ENCODE results near the gene TTC34. TPM values are rescaled to one million over a fixed set of nuclear protein-coding genes. Genes with fewer than 3 reads are reported as not detected.

TTC34 gene
- total and polyA plus RNA-seq, 10 of the 15 experiments (the other 5 are each of a cell fraction or from before 2014, with no cell fraction given): 0.03 to 0.49 (median 0.05) TPM; not detected in 2

DNA sequence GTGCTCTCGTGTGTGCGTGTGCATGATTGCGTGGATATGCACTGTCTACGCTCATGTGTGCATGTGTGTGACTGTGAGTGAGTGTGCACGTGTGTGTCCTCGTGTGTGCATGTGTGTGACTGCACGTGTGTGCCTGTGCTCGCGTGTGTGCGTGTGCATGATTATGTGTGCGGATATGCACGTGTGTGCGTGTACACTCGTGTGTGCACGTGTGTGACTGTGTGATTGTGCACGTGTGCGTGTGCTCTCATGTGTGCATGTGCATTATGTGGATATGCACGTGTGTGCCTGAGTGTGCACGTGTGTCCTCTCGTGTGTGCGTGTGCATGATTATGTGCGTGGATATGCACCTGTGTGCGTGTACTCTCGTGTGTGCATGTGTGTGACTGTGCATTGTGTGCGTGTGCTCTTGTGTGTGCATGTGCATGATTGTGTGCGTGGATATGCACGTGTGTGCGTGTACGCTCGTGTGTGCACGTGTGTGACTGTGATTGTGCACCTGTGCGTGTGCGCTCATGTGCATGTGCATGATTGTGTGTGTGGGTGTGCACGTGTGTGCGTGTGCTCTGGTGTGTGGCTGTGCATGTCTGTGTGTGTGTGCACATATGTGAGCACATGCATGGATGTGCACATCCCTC lies 170.9 kb downstream of the TTC34 start:
- H3K4me1 ChIP-seq (ENCODE audit: control insufficient read depth, insufficient read depth, low read length): no peaks in the 10 kb centered on the region
- FAIRE-seq (no peak), ATAC-seq (no peak), DNase-seq (ENCODE audit: low read depth, low spot score) (no peak)
- no peaks in the 10 kb centered on the region for H4K20me1 ChIP-seq (ENCODE audit: control insufficient read depth, insufficient read depth)
- CTCF ChIA-PET: no interaction called here
- H3K4me2 ChIP-seq (ENCODE audit: control insufficient read depth, insufficient read depth): no peak overlapping the region
- no peak overlapping the region for H3K4me3 ChIP-seq
- SMC1A ChIA-PET (ENCODE audit: uncharacterized antibody, unreplicated experiment): no interaction called here
- no peaks in the 10 kb centered on the region for H3K79me2 ChIP-seq (ENCODE audit: control insufficient read depth, insufficient read depth, low read length)
- WGBS (ENCODE audit: insufficient coverage, insufficient replicate concordance, low lambda C conversion rate, missing lambda C conversion rate): 81% methylated on average over 35 of the region's 35 CpGs
- in situ Hi-C loops (cut with MboI): no loop called here
- no peak overlapping the region for H3K9ac ChIP-seq (ENCODE audit: control insufficient read depth, insufficient read depth, low read length)
- H2AFZ ChIP-seq (ENCODE audit: control insufficient read depth, low read depth, low read length): no peak overlapping the region
- TF ChIP-seq NBN (IDR thresholded peaks at IDR 0.05) (no peak), YBX1 (IDR thresholded peaks at IDR 0.05) (no peak), CBX3 (IDR thresholded peaks at IDR 0.05; ENCODE audit: borderline replicate concordance, low read depth) (no peak), HDAC6 (IDR thresholded peaks at IDR 0.05; ENCODE audit: unreplicated experiment) (no peak), NR2C2 (IDR thresholded peaks at IDR 0.05; ENCODE audit: borderline replicate concordance, control insufficient read depth, insufficient read length, low read depth) (peak; percentile 43), CREM (IDR thresholded peaks at IDR 0.05; ENCODE audit: low read depth) (no peak), RELB (IDR thresholded peaks at IDR 0.05; ENCODE audit: low read depth) (no peak), PAX5 (IDR thresholded peaks at IDR 0.05; ENCODE audit: borderline replicate concordance, low read depth, low read length) (no peak), RAD21 (IDR thresholded peaks at IDR 0.05; ENCODE audit: insufficient read depth, low read depth, low read length) (no peak), BRCA1 (IDR thresholded peaks at IDR 0.05; ENCODE audit: low read depth, low read length) (no peak), CBX5 (IDR thresholded peaks at IDR 0.05; ENCODE audit: low read depth) (no peak)
- TF ChIP-seq, protein P1, sequence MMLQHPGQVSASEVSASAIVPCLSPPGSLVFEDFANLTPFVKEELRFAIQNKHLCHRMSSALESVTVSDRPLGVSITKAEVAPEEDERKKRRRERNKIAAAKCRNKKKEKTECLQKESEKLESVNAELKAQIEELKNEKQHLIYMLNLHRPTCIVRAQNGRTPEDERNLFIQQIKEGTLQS (IDR thresholded peaks at IDR 0.05; ENCODE audit: borderline replicate concordance, extremely low read depth, low read depth, low read length): no peak
- TF ChIP-seq, protein P2, sequence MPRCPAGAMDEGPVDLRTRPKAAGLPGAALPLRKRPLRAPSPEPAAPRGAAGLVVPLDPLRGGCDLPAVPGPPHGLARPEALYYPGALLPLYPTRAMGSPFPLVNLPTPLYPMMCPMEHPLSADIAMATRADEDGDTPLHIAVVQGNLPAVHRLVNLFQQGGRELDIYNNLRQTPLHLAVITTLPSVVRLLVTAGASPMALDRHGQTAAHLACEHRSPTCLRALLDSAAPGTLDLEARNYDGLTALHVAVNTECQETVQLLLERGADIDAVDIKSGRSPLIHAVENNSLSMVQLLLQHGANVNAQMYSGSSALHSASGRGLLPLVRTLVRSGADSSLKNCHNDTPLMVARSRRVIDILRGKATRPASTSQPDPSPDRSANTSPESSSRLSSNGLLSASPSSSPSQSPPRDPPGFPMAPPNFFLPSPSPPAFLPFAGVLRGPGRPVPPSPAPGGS (IDR thresholded peaks at IDR 0.05; ENCODE audit: borderline replicate concordance, insufficient read depth, low read depth, low read length, poor library complexity, severe bottlenecking): peak; percentile 65
- TF ChIP-seq, protein P3, sequence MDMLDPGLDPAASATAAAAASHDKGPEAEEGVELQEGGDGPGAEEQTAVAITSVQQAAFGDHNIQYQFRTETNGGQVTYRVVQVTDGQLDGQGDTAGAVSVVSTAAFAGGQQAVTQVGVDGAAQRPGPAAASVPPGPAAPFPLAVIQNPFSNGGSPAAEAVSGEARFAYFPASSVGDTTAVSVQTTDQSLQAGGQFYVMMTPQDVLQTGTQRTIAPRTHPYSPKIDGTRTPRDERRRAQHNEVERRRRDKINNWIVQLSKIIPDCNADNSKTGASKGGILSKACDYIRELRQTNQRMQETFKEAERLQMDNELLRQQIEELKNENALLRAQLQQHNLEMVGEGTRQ (IDR thresholded peaks at IDR 0.05; ENCODE audit: borderline replicate concordance, low read depth, low read length): no peak
- H3K36me3 ChIP-seq (ENCODE audit: control insufficient read depth in 2 of 2, insufficient read depth in 2 of 2, low read length in 1 of 2): no peaks in the 10 kb centered on the region
- RAD21 ChIA-PET (ENCODE audit: unreplicated experiment): no interaction called here
- peaks cover 0 to 2% of the 10 kb centered on the region in 2 experiments; a peak in 2 of 4 replicates for H3K27me3 ChIP-seq (replicated peaks in 1 of 2; ENCODE audit: control insufficient read depth in 2 of 2, insufficient read depth in 2 of 2, low read length in 1 of 2)
- intact Hi-C loops (cut with micrococcal nuclease; ENCODE audit: unreplicated experiment): no loop called here
- BruUV-seq (replicated peaks): no TSS peak
- H3K9me3 ChIP-seq (replicated peaks; ENCODE audit: control insufficient read depth, insufficient read depth, low read length): no peaks in the 10 kb centered on the region; the same call in 2 of the 3 replicates
- H3K27ac ChIP-seq (ENCODE audit: control insufficient read depth, insufficient read depth): no peak overlapping the region
- POLR2A ChIA-PET: no interaction called here

Measured in GM12878 (cell line).